Astrocyte (in vitro differentiated cells and primary cell): Measurements from ENCODE around the gene CHST3. TPM values are rescaled to one million over a fixed set of nuclear protein-coding genes. Genes with fewer than 3 reads are reported as not detected.

Experiments used
- DNase-seq: peaks from one replicate; pipeline ENCODE4 v3.0.0-alpha.2; 2010; ENCODE audit warnings: low read depth
- FAIRE-seq: peaks from 2 replicates; lab custom pipeline; 2011; peaks lifted over from hg19 to GRCh38; lab: Jason Lieb, UNC
- H2AFZ ChIP-seq: 2 replicates; pipeline ENCODE4 v1.6.0; 2012; ENCODE audit warnings: low read depth, low read length, inconsistent platforms
- H3K27ac ChIP-seq: 2 replicates; pipeline ENCODE4 v1.5.1; 2011; ENCODE audit warnings: low read depth, low read length, inconsistent platforms
- H3K27me3 ChIP-seq: 2 replicates; pipeline ENCODE4 v1.6.0; 2011; ENCODE audit warnings: low read length, inconsistent platforms; ENCODE audit not compliant: insufficient read depth
- H3K36me3 ChIP-seq: 2 replicates; pipeline ENCODE4 v1.5.1; 2011; ENCODE audit warnings: low read length, inconsistent platforms; ENCODE audit not compliant: insufficient read depth
- H3K4me1 ChIP-seq: 2 replicates; pipeline ENCODE4 v1.5.1; 2011; ENCODE audit warnings: low read length, inconsistent platforms; ENCODE audit not compliant: insufficient read depth
- H3K4me2 ChIP-seq: 2 replicates; pipeline ENCODE4 v1.6.0; 2012; ENCODE audit warnings: low read length, inconsistent platforms
- H3K4me3 ChIP-seq: 2 replicates; pipeline ENCODE4 v1.5.1; 2011; ENCODE audit warnings: low read depth, mild to moderate bottlenecking, low read length, inconsistent platforms; ENCODE audit not compliant: insufficient read depth
- H3K79me2 ChIP-seq: 2 replicates; pipeline ENCODE4 v1.6.0; 2012; ENCODE audit warnings: mild to moderate bottlenecking, low read length, inconsistent platforms; ENCODE audit not compliant: insufficient read depth
- H3K9ac ChIP-seq: 2 replicates; pipeline ENCODE4 v1.6.0; 2012; ENCODE audit warnings: mild to moderate bottlenecking, low read length, inconsistent platforms
- H3K9me3 ChIP-seq: 2 replicates; pipeline ENCODE4 v1.5.1; 2012; ENCODE audit warnings: low read depth, mild to moderate bottlenecking, low read length, inconsistent platforms; ENCODE audit not compliant: insufficient read depth
- H4K20me1 ChIP-seq: 2 replicates; pipeline ENCODE4 v1.6.0; 2012; ENCODE audit warnings: low read length, inconsistent platforms; ENCODE audit not compliant: insufficient read depth
- H3K27ac Mint-ChIP-seq: one replicate; pipeline ENCODE4 v1.8.0; 2021; ENCODE audit warnings: mild to moderate bottlenecking, mixed read lengths; ENCODE audit not compliant: unreplicated experiment
- H3K27me3 Mint-ChIP-seq: one replicate; pipeline ENCODE4 v1.8.0; 2021; ENCODE audit warnings: low read depth, mixed read lengths; ENCODE audit not compliant: unreplicated experiment
- H3K36me3 Mint-ChIP-seq: one replicate; pipeline ENCODE4 v1.8.0; 2021; ENCODE audit warnings: low read depth, mixed read lengths; ENCODE audit not compliant: unreplicated experiment
- H3K4me1 Mint-ChIP-seq: one replicate; pipeline ENCODE4 v1.8.0; 2021; ENCODE audit warnings: low read depth, mixed read lengths; ENCODE audit not compliant: unreplicated experiment
- H3K4me3 Mint-ChIP-seq: one replicate; pipeline ENCODE4 v1.8.0; 2021; ENCODE audit warnings: mild to moderate bottlenecking, moderate library complexity, mixed read lengths; ENCODE audit not compliant: unreplicated experiment
- H3K9me3 Mint-ChIP-seq: one replicate; pipeline ENCODE4 v1.8.0; 2021; ENCODE audit warnings: mild to moderate bottlenecking, mixed read lengths; ENCODE audit not compliant: unreplicated experiment
- EZH2 ChIP-seq: IDR thresholded peaks from 2 replicates; pipeline ENCODE4 v1.6.1; 2012; ENCODE audit warnings: mild to moderate bottlenecking, low read length, inconsistent platforms; ENCODE audit not compliant: insufficient read depth
- total RNA-seq: library from RNA; stranded (reverse); gene quantifications from 2 replicates; pipeline ENCODE4 v1.2.1, GENCODE V29; 2021
- TF ChIP-seq, protein P1 (sequence below): IDR thresholded peaks from 2 replicates; pipeline ENCODE4 v1.5.1; 2011; ENCODE audit warnings: low read depth, mild to moderate bottlenecking, inconsistent platforms, low read length, moderate library complexity; ENCODE audit not compliant: insufficient read depth

CHST3 gene
- total RNA-seq, 1 donor from 2014 or later = 43.5 TPM

DNA sequence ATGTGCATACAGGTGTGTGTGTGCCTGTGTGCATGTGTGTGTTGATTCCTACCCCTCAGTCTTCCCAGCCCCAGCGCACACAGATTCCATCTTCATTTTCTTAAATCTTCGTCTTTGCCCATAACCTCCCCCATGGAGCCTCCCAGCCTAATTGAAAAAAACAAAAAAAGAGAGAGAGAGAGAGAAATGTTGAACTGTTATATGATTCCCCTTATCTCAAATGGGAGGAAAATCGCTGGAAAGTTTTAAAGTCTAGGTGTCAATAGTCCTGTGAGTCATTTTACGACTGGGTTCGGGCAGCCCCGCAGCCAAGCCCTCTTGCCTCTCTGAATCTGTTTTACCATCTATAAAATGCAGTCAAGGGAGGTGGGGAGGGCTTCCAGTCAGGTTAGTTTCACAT, 63.3 kb downstream of the CHST3 start:
- Histone ChIP-seq H3K27me3 (no peaks in the 10 kb centered on the region), H3K4me3 (no peak overlapping the region), H3K36me3 (no peaks in the 10 kb centered on the region), H3K9me3 (no peaks in the 10 kb centered on the region), H3K27ac (peak overlapping the region; percentile 14), H3K79me2 (no peaks in the 10 kb centered on the region), H3K9ac (no peak overlapping the region), H3K4me2 (peak overlapping the region; percentile 57), H2AFZ (no peak overlapping the region), H4K20me1 (no peaks in the 10 kb centered on the region), H3K4me1 (peaks cover 13% of the 10 kb centered on the region)
- H3K27ac Mint-ChIP-seq = peak overlapping the region; percentile 54
- H3K4me1 Mint-ChIP-seq = peaks cover 8% of the 10 kb centered on the region
- TF ChIP-seq EZH2 = no peak
- TF ChIP-seq, protein P1, sequence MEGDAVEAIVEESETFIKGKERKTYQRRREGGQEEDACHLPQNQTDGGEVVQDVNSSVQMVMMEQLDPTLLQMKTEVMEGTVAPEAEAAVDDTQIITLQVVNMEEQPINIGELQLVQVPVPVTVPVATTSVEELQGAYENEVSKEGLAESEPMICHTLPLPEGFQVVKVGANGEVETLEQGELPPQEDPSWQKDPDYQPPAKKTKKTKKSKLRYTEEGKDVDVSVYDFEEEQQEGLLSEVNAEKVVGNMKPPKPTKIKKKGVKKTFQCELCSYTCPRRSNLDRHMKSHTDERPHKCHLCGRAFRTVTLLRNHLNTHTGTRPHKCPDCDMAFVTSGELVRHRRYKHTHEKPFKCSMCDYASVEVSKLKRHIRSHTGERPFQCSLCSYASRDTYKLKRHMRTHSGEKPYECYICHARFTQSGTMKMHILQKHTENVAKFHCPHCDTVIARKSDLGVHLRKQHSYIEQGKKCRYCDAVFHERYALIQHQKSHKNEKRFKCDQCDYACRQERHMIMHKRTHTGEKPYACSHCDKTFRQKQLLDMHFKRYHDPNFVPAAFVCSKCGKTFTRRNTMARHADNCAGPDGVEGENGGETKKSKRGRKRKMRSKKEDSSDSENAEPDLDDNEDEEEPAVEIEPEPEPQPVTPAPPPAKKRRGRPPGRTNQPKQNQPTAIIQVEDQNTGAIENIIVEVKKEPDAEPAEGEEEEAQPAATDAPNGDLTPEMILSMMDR = no peak
- no peaks in the 10 kb centered on the region for H3K36me3 Mint-ChIP-seq
- no peak overlapping the region for H3K4me3 Mint-ChIP-seq
- no peaks in the 10 kb centered on the region for H3K9me3 Mint-ChIP-seq
- peaks cover 2% of the 10 kb centered on the region for H3K27me3 Mint-ChIP-seq
- FAIRE-seq = no peak
- peak; percentile 80 for DNase-seq

DNA sequence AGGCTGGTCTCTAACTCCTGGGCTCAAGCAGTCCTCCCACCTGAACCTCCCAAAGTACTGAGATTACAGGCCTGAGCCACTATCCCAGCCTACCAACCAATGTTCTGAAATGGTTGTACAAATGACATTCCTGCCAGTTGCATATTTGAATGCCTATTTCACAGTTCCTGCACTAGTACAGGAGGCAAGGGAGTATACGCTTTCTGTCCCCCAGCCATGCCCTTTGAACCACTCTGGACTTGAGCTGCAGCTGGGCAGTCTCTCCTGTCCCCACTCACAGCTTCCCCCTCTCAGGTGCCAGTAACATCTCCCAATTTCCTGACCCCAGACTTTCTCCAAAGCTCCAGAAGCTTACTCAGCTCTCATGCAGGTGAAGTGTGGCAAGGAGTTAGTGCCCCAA, 65.2 kb downstream of the CHST3 start:
- Histone ChIP-seq H3K27ac (no peak overlapping the region), H3K27me3 (no peaks in the 10 kb centered on the region), H2AFZ (no peak overlapping the region), H3K4me1 (peaks cover 13% of the 10 kb centered on the region), H3K79me2 (no peaks in the 10 kb centered on the region), H3K9ac (no peak overlapping the region), H3K9me3 (no peaks in the 10 kb centered on the region), H3K4me2 (no peak overlapping the region), H3K4me3 (no peak overlapping the region), H3K36me3 (no peaks in the 10 kb centered on the region), H4K20me1 (no peaks in the 10 kb centered on the region)
- TF ChIP-seq EZH2 = no peak
- TF ChIP-seq, protein P1 = no peak
- no peaks in the 10 kb centered on the region for H3K9me3 Mint-ChIP-seq
- no peak overlapping the region for H3K27ac Mint-ChIP-seq
- H3K4me1 Mint-ChIP-seq = peaks cover 10% of the 10 kb centered on the region
- no peaks in the 10 kb centered on the region for H3K36me3 Mint-ChIP-seq
- FAIRE-seq (no peak), DNase-seq (no peak)
- peaks cover 2% of the 10 kb centered on the region for H3K27me3 Mint-ChIP-seq
- no peak overlapping the region for H3K4me3 Mint-ChIP-seq

DNA sequence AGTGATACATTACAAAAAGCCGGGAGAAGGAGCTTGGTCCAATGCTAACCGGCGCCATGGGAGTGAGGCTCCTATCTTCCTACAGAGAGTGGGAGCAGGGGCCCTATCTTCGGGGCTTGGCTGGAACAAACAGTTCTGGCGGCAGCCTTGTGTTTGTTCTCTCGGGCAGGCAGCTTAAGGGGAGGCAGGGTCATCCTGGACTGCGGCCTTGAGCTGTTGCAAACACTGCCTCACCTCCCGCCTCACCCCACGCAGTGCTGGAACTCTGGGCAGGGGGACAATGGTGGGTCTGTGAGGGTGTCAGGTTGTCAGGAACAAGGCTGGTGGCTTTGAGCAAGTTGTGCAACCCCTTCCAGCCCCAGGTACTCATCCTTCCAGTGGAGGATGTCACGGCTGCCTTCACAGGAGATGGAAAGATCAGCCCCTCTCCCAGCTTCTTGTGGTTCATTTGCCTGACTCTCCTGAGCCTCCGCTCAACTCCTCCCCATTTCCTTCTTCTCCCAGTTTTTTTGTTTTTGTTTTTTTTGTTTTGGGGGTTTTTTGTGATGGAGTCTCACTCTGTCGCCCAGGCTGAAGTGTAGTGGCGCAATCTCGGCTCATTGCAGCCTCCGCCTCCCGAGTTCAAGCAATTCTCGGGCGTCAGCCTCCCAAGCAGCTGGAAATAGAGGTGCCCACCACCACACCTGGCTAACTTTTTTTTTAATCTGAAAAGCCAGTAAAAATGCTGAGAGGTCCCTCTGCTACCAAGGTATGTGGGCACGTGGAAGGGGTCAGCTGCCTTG, 66.8 kb downstream of the CHST3 start:
- Mint-ChIP-seq H3K4me1 (peaks cover 10% of the 10 kb centered on the region), H3K4me3 (no peak overlapping the region), H3K27ac (no peak overlapping the region), H3K27me3 (peaks cover 2% of the 10 kb centered on the region), H3K36me3 (no peaks in the 10 kb centered on the region), H3K9me3 (no peaks in the 10 kb centered on the region)
- H4K20me1 ChIP-seq = no peaks in the 10 kb centered on the region
- TF ChIP-seq EZH2 = no peak
- TF ChIP-seq, protein P1 = no peak
- H3K9ac ChIP-seq = no peak overlapping the region
- DNase-seq = no peak
- FAIRE-seq = no peak
- no peaks in the 10 kb centered on the region for H3K27me3 ChIP-seq
- no peaks in the 10 kb centered on the region for H3K9me3 ChIP-seq
- no peak overlapping the region for H3K27ac ChIP-seq
- peaks cover 13% of the 10 kb centered on the region for H3K4me1 ChIP-seq
- no peak overlapping the region for H2AFZ ChIP-seq
- no peak overlapping the region for H3K4me3 ChIP-seq
- H3K36me3 ChIP-seq = no peaks in the 10 kb centered on the region
- H3K4me2 ChIP-seq = no peak overlapping the region
- no peaks in the 10 kb centered on the region for H3K79me2 ChIP-seq
